Measurements from ENCODE around the gene KLK1.

GRCh38 chr19:50797781-50798658, 25.6 kb downstream of the KLK1 start:
- peak; percentile 11; the same call in 1 of the 2 replicates for TF ChIP-seq POLR2AphosphoS5 (IDR thresholded peaks at IDR 0.05; ENCODE audit: low read depth, low read length)
- no peak for TF ChIP-seq TCF12 (IDR thresholded peaks at IDR 0.05)
- TF ChIP-seq TEAD4 (IDR thresholded peaks at IDR 0.05; ENCODE audit: borderline replicate concordance, insufficient read depth): no peak
